Osteocyte (in vitro differentiated cells): ENCODE results near the gene CTNNA2. TPM values are rescaled to one million over a fixed set of nuclear protein-coding genes. Genes with fewer than 3 reads are reported as not detected.

Source experiments
- DNase-seq: peaks from one replicate; pipeline ENCODE4 v3.0.0; 2021; ENCODE audit warnings: mixed read lengths; ENCODE audit not compliant: unreplicated experiment; ENCODE audit errors: extremely low spot score
- H3K27ac Mint-ChIP-seq: one replicate; pipeline ENCODE4 v1.8.0; 2021; ENCODE audit warnings: mild to moderate bottlenecking, mixed read lengths; ENCODE audit not compliant: unreplicated experiment
- H3K27me3 Mint-ChIP-seq: one replicate; pipeline ENCODE4 v1.8.0; 2021; ENCODE audit warnings: mixed read lengths; ENCODE audit not compliant: unreplicated experiment
- H3K36me3 Mint-ChIP-seq: one replicate; pipeline ENCODE4 v1.8.0; 2021; ENCODE audit warnings: mixed read lengths; ENCODE audit not compliant: unreplicated experiment
- H3K4me1 Mint-ChIP-seq: one replicate; pipeline ENCODE4 v1.8.0; 2021; ENCODE audit warnings: mixed read lengths; ENCODE audit not compliant: unreplicated experiment
- H3K4me3 Mint-ChIP-seq: one replicate; pipeline ENCODE4 v1.8.0; 2021; ENCODE audit warnings: mild to moderate bottlenecking, moderate library complexity, mixed read lengths; ENCODE audit not compliant: unreplicated experiment
- H3K9me3 Mint-ChIP-seq: one replicate; pipeline ENCODE4 v1.8.0; 2021; ENCODE audit warnings: mixed read lengths; ENCODE audit not compliant: unreplicated experiment
- total RNA-seq: library from RNA; stranded (reverse); gene quantifications from 2 replicates; pipeline ENCODE4 v1.2.1, GENCODE V29; 2021
- TF ChIP-seq, protein P1 (sequence below): fragments of 200-600 bp; sonication (generic); IDR thresholded peaks from 2 replicates; pipeline ENCODE4 v1.5.0; 2021; ENCODE audit warnings: antibody characterized with exemption, mild to moderate bottlenecking, moderate library complexity

Gene CTNNA2
- total RNA-seq, 1 donor from 2014 or later: not detected

GRCh38 chr2:80016171-80016570 is 503.3 kb downstream of the CTNNA2 start:
- no peaks in the 10 kb centered on the region for H3K27me3 Mint-ChIP-seq
- no peak overlapping the region for H3K4me3 Mint-ChIP-seq
- DNase-seq: no peak
- no peak overlapping the region for H3K27ac Mint-ChIP-seq
- TF ChIP-seq, protein P1, sequence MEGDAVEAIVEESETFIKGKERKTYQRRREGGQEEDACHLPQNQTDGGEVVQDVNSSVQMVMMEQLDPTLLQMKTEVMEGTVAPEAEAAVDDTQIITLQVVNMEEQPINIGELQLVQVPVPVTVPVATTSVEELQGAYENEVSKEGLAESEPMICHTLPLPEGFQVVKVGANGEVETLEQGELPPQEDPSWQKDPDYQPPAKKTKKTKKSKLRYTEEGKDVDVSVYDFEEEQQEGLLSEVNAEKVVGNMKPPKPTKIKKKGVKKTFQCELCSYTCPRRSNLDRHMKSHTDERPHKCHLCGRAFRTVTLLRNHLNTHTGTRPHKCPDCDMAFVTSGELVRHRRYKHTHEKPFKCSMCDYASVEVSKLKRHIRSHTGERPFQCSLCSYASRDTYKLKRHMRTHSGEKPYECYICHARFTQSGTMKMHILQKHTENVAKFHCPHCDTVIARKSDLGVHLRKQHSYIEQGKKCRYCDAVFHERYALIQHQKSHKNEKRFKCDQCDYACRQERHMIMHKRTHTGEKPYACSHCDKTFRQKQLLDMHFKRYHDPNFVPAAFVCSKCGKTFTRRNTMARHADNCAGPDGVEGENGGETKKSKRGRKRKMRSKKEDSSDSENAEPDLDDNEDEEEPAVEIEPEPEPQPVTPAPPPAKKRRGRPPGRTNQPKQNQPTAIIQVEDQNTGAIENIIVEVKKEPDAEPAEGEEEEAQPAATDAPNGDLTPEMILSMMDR: no peak
- no peaks in the 10 kb centered on the region for H3K4me1 Mint-ChIP-seq
- peaks cover 6% of the 10 kb centered on the region for H3K9me3 Mint-ChIP-seq
- H3K36me3 Mint-ChIP-seq: no peaks in the 10 kb centered on the region

GRCh38 chr2:80019571-80020460 is 507.0 kb downstream of the CTNNA2 start:
- H3K27ac Mint-ChIP-seq: no peak overlapping the region
- no peak overlapping the region for H3K4me3 Mint-ChIP-seq
- H3K9me3 Mint-ChIP-seq: peaks cover 10% of the 10 kb centered on the region
- no peaks in the 10 kb centered on the region for H3K36me3 Mint-ChIP-seq
- DNase-seq: no peak
- TF ChIP-seq, protein P1: no peak
- no peaks in the 10 kb centered on the region for H3K4me1 Mint-ChIP-seq
- no peaks in the 10 kb centered on the region for H3K27me3 Mint-ChIP-seq

GRCh38 chr2:80022018-80022417 is 509.2 kb downstream of the CTNNA2 start:
- TF ChIP-seq, protein P1: no peak
- H3K27ac Mint-ChIP-seq: no peak overlapping the region
- no peaks in the 10 kb centered on the region for H3K36me3 Mint-ChIP-seq
- H3K4me3 Mint-ChIP-seq: no peak overlapping the region
- H3K27me3 Mint-ChIP-seq: no peaks in the 10 kb centered on the region
- peaks cover 10% of the 10 kb centered on the region for H3K9me3 Mint-ChIP-seq
- H3K4me1 Mint-ChIP-seq: no peaks in the 10 kb centered on the region
- DNase-seq: no peak

DNA sequence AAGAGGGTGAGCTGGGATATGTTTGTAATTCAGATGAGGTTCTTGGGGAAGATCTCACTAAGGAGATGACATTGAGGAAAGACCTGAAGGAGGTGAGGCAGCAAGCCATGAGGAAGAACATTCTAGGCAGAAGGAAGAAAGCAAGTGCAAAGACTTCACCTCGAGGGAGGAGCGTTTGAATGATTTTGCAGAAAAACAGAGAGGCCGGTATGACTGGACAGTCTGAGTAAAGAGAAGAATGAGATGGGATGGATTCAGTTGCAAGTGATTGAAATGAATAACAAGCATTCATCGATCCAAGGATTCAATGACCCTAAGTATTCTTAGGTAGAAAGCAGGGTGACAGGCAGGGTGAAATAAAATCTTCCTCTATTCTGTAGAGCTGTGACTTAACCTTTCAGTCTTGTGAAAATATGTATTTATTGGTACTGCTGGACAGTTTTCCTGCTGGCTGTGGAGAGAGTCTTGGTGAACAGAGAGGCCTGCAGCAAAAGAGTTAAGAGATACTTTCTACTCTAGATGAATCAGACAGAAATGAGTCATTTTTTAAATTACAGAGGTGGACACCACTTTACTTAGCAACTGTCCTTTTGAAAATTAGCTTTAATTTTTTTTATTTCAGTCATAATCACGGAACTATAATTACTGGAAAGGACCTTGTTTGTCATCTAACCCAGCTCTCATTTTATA is 513.3 kb downstream of the CTNNA2 start:
- no peak overlapping the region for H3K4me3 Mint-ChIP-seq
- H3K9me3 Mint-ChIP-seq: peaks cover 15% of the 10 kb centered on the region
- no peaks in the 10 kb centered on the region for H3K4me1 Mint-ChIP-seq
- no peak for DNase-seq
- H3K36me3 Mint-ChIP-seq: no peaks in the 10 kb centered on the region
- TF ChIP-seq, protein P1: no peak
- no peak overlapping the region for H3K27ac Mint-ChIP-seq
- H3K27me3 Mint-ChIP-seq: no peaks in the 10 kb centered on the region

DNA sequence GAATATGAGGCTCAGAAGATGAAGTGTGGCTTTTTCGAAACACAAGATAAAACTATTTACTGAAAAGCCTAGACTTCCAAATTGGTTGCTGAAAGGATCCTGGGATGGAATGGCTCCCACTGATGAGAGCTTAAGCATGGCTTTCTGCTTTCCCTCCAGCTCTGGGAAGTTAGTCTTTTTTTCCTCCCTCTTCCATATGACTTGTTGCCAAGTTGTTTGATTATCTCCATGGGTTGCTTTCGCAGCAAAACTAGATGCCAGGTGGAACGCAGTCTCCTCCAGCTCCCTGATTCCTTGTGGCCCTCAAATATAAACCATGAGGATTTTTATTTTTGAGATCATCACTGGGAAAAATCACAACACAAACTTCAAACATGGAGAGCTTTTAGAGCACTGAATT is 515.2 kb downstream of the CTNNA2 start:
- no peaks in the 10 kb centered on the region for H3K4me1 Mint-ChIP-seq
- H3K9me3 Mint-ChIP-seq: peaks cover 10% of the 10 kb centered on the region
- no peaks in the 10 kb centered on the region for H3K27me3 Mint-ChIP-seq
- H3K27ac Mint-ChIP-seq: no peak overlapping the region
- DNase-seq: no peak
- TF ChIP-seq, protein P1: no peak
- no peaks in the 10 kb centered on the region for H3K36me3 Mint-ChIP-seq
- no peak overlapping the region for H3K4me3 Mint-ChIP-seq
